OCI-M2 (cell line): ENCODE results near the gene TTBK1.

Experiments used
- DNase-seq: peaks from one replicate; lab custom pipeline; 2025; ENCODE audit not compliant: unreplicated experiment; lab: John Stamatoyannopoulos, UW

The TTBK1 gene

DNA sequence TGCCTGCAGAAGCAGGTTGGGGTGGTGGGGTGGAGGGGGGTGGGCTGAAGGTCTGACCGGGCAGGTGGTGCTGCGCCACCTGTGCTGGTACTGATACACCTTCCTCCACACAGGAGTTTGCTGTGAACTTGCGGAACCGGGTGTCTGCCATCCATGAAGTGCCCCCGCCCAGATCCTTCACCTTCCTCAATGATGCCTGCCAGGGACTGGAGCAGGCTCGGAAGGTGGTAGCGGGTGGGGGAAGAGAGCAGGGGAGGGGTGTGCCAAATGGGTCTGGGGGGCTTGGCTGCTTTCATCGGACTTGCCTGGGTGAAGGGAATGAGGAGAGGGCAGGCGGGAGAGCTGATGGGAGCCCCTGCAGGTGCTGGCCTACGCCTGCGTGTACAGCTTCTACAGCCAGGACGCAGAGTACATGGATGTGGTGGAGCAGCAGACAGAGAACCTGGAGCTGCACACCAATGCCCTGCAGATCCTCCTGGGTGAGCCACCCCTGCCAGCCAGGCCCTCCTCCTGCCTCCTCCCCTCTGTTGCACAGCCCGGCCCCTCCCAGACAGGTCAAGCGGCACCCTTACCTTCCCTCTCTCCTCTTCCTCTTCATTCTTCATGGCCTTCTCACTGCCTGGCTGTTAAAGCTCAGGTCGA is 20.7 kb upstream of the TTBK1 start:
- no peak for DNase-seq

DNA sequence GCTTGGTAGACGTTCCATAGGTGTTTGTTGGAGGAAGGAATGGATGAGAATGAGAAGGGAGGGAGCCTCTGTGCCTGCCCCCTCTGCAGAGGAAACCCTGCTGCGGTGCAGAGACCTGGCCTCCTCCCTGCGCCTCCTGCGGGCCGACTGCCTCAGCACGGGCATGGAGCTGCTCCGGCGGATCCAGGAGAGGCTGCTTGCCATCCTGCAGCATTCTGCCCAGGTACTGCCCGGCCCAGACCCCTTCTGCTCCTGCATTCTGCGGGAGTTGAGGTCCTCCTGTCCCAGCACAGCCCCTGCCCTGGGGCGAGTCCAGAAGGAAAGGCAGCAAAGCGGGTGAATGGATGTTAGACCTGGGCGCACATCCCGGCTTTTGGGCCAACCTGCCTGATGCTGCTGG is 20.1 kb upstream of the TTBK1 start:
- no peak for DNase-seq

GRCh38 chr6:43226192-43226851 is 17.0 kb upstream of the TTBK1 start:
- no peak for DNase-seq

DNA sequence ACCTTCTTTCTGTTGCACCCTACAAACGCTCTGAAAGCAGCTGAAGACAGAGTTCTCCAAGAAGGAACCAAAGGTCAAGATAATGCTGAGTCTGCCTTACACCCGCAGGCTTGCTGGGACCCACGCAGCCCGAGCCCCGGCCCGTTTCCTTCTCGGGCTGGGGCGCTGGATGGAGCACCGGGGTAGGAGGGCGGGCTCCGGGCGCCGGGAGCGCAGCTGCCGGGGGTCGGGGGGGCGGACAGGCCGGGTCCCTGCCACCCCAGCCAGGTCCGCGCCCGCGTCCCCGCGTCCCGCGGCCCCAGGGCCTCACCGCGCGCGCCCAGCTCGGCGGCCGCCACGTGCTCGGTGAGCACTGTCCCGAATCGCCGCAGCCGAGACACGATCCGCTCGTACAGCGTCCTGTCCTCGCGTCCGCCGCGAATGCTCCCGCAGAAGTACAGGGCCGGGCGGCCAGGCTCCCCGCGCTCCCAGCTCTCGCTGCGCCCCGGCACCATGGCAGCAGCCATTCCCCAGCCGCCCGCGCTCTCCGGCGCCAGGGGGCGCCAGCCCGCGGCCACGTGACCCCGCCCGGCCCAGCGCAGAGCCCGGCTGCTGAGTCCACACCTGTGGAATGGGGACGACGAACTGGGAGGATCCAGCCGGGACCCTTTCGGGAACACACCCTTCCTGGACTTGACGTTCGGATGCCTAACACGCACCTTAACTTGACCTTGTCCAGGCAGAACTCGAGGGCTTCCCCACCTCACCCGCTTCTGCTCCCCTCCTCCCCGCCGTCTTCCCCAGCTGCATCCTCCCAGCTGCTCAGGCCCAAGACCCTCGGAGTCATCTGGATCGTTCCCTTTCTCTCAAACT is 14.1 kb upstream of the TTBK1 start, which contains the start of gene DNPH1:
TSS of gene DNPH1 (minus strand) at position 531 of the 852 bp plus-strand sequence. CDS start at position 506, 25 bp downstream.
- no peak for DNase-seq

GRCh38 chr6:43229803-43230620 is 13.3 kb upstream of the TTBK1 start:
- no peak for DNase-seq

DNA sequence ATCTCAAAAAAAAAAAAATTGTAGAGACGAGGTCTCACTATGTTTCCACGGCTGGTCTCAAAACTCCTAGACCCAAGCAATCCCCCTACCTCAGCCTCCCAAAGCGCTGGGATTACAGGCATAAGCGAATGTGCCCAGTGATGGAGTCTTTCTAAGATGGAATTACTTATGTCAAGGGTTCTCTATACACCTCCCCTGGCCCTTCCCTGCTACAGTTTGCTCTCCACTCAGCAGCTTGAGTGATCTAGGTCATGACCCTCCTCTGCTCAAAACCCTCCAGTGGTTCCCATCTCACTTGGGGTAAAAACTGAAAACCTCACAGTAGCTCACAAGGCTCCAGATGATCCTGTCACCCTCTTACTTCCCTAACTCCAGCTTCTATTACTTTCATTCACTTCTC is 12.2 kb upstream of the TTBK1 start:
- DNase-seq, result no peak

GRCh38 chr6:43231735-43232450 is 11.4 kb upstream of the TTBK1 start:
- DNase-seq, result no peak

DNA sequence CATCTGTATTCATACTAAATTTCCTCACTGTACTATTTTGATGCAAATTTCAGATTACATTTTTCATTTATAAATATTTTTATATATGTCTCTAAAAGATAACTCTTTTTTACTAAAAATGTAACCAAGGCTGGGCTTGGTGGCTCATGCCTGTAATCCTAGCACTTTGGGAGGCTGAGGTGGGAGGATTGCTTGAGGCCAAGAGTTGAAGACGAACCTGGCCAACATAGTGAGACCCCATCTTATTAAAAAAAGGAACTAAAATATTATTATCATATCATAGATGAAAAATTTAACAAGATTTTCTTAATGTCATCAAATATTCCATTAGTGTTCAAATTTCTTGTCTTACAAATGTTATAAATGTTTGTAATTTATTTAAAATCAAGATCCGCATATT is 7.4 kb upstream of the TTBK1 start:
- DNase-seq, result no peak

- DNase-seq, result no peak
Measured at GRCh38 chr6:43239054-43239453, 4.2 kb upstream of the TTBK1 start.

DNA sequence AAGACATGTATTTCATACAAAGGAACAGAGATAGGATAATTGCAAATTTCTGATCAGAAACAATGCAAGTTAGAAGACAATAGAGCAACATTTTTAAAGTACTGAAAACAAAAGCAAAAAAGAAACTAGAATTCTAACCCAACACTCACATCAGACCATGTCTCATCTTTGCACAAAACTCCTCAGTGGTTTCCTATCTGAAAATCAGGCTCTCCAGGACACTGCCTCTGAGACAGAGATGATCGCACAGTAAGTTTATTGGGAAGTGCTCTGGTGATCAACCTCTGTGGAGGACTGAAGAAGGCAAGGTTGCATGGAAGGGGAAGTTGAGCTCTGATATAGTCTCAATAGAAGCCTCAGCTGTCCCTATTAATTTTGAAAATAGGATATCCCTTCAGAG is 2.3 kb upstream of the TTBK1 start:
- no peak for DNase-seq

DNA sequence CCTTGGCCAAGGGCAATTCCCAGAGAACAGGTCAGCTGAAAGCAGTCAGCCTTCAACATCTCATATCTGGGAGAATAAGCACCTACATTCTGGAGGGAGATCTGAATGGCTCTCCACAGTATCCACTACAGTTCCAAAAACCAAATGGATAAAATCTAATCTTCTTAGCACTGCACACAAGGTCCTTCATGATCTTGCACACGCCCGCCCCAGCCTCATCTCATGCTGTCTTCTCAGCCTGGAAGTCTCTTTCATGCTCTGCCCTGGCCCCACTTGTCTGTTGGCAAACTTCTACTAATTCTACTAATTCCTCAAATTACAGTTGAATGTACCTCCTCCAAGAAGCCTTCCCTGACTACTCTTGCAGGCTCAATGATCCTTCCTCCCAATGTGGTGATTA is 1.8 kb upstream of the TTBK1 start:
- DNase-seq, result no peak

- DNase-seq, result no peak
Measured at GRCh38 chr6:43243664-43244321, 512 bp downstream of the TTBK1 start.

GRCh38 chr6:43246301-43247113 is 3.2 kb downstream of the TTBK1 start:
- no peak for DNase-seq

DNA sequence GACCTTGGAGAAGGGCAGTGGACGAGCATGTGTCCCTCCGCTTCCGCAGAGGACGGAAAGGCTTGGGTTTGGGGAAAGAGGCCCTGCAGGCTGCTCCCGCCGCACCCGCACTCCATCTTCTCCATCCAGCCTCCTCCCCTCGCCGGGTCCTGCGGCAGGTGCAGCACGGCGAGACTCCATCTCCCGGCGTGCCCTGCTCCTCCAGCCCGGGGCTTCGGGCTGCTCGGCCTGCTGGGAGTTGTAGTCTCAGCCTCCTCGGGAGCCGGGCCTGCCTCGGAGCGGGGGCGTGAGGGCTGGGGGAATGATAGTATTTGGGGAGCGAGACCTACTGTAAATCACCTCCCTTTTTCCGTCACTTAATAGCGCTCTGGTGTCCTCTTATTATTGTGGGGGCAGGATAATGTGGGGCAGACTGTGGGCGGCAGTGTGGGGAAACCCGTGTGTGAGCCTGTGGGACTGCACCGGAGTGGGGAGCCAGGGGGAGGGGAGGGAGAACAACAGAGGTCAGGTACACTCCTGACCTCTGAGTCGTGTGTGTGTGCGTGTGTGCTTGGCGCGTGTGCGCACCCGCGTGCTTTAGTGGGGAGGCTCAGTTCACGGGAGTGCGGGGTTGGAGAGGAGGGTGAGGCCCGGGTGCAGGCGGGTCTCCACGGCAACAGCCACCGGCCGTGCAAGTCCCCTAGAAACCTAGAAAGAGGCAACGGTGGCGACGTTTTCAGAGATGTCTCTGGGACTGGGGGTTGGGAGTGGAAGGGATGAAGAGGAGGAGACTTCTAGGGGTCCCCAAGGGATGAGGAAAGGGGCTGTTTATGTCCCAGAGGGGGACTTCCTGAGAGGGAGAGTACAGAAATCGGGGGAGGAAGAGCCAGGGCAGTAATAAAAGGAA is 4.1 kb downstream of the TTBK1 start:
- DNase-seq, result no peak

- no peak for DNase-seq
Measured at GRCh38 chr6:43248101-43248500, 4.8 kb downstream of the TTBK1 start.

DNA sequence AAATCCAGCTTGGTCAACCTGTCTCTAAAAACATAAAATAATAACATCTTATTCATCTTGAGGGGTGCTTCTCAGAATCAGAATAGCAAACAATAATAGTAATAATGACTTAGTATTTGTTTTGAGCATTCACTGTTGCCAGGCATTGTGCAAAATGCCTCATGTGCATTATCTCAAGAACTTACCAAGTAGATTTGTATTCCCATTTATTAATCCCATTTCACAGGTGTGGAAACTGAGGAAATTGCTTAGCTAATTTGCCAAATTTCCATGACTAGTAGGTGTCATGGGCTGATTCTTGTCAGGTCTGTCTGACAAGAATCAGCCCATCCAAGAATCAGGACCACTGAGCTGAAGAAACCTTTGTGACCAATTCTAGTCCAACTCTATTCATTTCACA is 5.5 kb downstream of the TTBK1 start:
- no peak for DNase-seq

GRCh38 chr6:43250992-43251373 is 7.7 kb downstream of the TTBK1 start:
- no peak for DNase-seq

- DNase-seq, result no peak
Measured at GRCh38 chr6:43253401-43253800, 10.1 kb downstream of the TTBK1 start.
